GM21381 (cell line): ENCODE measurements around the gene RNU2-63P.
"Not testable (repeated sequence)": the region's sequence is repeated elsewhere in the genome, so short reads cannot be mapped to it uniquely, and the experiment has no call there.

ENCODE experiments used
- ATAC-seq: cut with Tn5 transposase; IDR thresholded peaks from one replicate; pipeline ENCODE4 v1.9.1; 2021; ENCODE audit warnings: mild to moderate bottlenecking, moderate library complexity; ENCODE audit not compliant: unreplicated experiment

RNU2-63P gene

GRCh38 chr2:88032070-88032702, 15.8 kb upstream of the RNU2-63P start:
- ATAC-seq: no peak

- no peak for ATAC-seq
Measured at GRCh38 chr2:88028931-88029330, 12.6 kb upstream of the RNU2-63P start.

GRCh38 chr2:88027697-88028389, 11.5 kb upstream of the RNU2-63P start:
- ATAC-seq: peak; percentile 56

GRCh38 chr2:88024509-88024908, 8.2 kb upstream of the RNU2-63P start:
- ATAC-seq: no peak

- ATAC-seq: no peak
Measured at GRCh38 chr2:88022669-88022921, 6.2 kb upstream of the RNU2-63P start.

- no peak for ATAC-seq
Measured at GRCh38 chr2:88019985-88020384, 3.6 kb upstream of the RNU2-63P start.

- ATAC-seq: no peak
Measured at GRCh38 chr2:88018909-88019308, 2.6 kb upstream of the RNU2-63P start.

- ATAC-seq: not testable (repeated sequence)
Measured at GRCh38 chr2:88018077-88018805, 1.9 kb upstream of the RNU2-63P start.

- ATAC-seq: not testable (repeated sequence)
Measured at GRCh38 chr2:88017780-88018038, 1.4 kb upstream of the RNU2-63P start.

- peak; percentile 74 for ATAC-seq
Measured at GRCh38 chr2:88016960-88017779, 823 bp upstream of the RNU2-63P start.

- ATAC-seq: no peak
Measured at GRCh38 chr2:88011011-88011410, 5.3 kb downstream of the RNU2-63P start.

- no peak for ATAC-seq
Measured at GRCh38 chr2:88010136-88010535, 6.2 kb downstream of the RNU2-63P start.

- ATAC-seq: no peak
Measured at GRCh38 chr2:88006912-88007439, 9.4 kb downstream of the RNU2-63P start.

- no peak for ATAC-seq
Measured at GRCh38 chr2:88005776-88006175, 10.6 kb downstream of the RNU2-63P start.

- ATAC-seq: no peak
Measured at GRCh38 chr2:88003074-88003755, 13.1 kb downstream of the RNU2-63P start.

GRCh38 chr2:88002359-88002707, 14.0 kb downstream of the RNU2-63P start:
- ATAC-seq: no peak

GRCh38 chr2:88000474-88000873, 15.9 kb downstream of the RNU2-63P start:
- not testable (repeated sequence) for ATAC-seq

- no peak for ATAC-seq
Measured at GRCh38 chr2:87996570-87996969, 19.8 kb downstream of the RNU2-63P start.

GRCh38 chr2:87995756-87996155, 20.6 kb downstream of the RNU2-63P start:
- ATAC-seq: no peak

GRCh38 chr2:87994304-87994850, 22.0 kb downstream of the RNU2-63P start:
- ATAC-seq: not testable (repeated sequence)

- ATAC-seq: not testable (repeated sequence)
Measured at GRCh38 chr2:87992569-87992968, 23.8 kb downstream of the RNU2-63P start.
